GM12801 (cell line): ENCODE measurements around the gene EFTUD2.

ENCODE experiments used
- CTCF ChIP-seq: IDR thresholded peaks from one replicate; pipeline ENCODE4 v1.5.1; 2011; ENCODE audit warnings: control low read depth; ENCODE audit not compliant: insufficient read length; ENCODE audit errors: extremely low read depth

Gene EFTUD2

GRCh38 chr17:44928950-44929720, 29.9 kb upstream of the EFTUD2 start:
- TF ChIP-seq CTCF = no peak

DNA sequence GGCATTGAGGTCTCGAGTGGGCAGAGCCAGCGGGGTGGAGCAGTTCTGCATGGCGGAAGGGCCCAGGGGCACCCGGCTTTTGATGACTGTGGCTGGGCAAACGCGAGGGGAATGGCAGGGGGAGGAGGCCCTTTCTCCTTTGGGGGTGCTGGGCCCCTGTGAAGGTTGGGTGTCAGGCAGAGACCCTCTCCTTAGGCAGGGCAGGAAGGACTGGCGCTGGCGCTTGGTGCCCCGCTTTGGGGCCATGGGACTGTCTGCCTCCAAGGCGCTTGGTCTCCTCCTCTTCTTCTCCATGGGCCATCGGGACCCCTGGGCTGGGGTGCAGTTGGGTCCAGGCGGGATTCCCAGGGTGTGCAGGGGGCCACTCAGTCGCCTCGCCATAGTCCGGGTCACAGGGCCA, 28.9 kb upstream of the EFTUD2 start:
- no peak for TF ChIP-seq CTCF

DNA sequence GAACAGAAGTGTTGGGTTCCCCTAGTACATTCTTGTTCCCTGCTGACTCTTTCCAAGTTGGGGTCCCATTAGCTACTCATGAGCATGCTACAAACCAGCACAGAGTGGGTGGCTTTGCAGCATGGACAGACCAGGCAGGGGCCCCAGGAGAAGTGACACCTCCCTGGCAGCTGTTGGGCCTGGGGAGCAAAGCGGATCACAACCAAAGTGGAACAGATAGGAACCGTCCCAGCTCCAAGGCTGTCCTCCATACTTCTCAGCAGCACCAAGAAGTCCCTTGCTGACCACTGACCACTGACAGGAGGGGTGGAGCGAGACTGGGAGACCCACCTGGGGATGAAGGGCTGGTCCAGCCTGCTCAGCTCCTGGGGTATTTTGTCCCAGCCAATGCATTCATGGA, 28.5 kb upstream of the EFTUD2 start:
- TF ChIP-seq CTCF = no peak

- no peak for TF ChIP-seq CTCF
Observed at GRCh38 chr17:44926821-44927525, 27.7 kb upstream of the EFTUD2 start.

DNA sequence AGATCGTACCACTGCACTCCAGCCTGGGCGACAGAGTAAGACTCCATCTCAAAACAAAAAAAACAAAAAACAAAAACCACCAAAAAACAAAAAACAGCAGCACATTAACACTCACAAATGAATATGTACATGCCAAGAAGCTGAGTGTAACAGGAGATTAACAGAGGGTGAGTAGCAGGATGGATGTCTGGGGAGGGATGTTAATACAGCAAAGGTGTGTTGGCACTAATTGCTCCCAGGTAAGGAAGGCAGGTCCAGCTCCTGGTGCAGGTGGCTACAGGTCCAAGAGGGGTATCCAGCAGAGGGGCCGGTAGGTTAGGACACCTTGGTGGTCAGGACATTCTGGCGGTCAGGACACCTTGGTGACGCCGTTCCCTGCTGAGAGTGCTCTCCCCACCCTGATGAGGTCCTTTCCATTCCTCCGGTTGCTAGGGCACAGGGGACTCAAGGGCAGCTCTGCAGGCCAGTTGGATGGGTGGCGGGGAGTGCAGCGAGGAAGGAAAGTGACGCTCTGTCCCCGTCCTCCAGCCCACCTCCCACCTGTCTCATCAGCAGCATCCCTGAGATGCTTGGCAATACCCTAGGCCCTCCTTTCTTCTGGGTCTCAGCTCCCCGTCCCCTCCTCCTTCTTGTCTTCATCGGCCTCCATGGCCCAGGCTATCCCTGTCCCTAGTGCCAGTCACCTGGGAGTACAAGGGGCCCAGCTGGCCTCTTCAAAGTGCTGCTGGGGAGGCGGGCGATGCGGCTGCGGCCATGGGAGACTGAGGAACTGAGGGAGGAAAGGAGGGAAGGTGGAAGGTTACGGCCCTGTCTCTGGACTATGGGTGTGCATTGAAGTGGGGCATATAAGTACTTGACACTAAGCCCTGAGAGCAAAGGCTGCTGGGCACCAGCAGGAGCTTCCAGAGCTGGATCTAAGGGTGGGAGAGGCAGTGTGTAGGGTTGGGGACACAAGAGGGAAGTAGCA, 26.8 kb upstream of the EFTUD2 start:
- no peak for TF ChIP-seq CTCF

- no peak for TF ChIP-seq CTCF
Observed at GRCh38 chr17:44924107-44924544, 24.9 kb upstream of the EFTUD2 start.

- no peak for TF ChIP-seq CTCF
Observed at GRCh38 chr17:44922746-44923470, 23.7 kb upstream of the EFTUD2 start.
